ENCODE measurements around the gene CKAP2. TPM values are rescaled to one million over a fixed set of nuclear protein-coding genes. Genes with fewer than 3 reads are reported as not detected.
"Not testable (repeated sequence)": the region's sequence is repeated elsewhere in the genome, so short reads cannot be mapped to it uniquely, and the experiment has no call there.

Gene CKAP2
- total RNA-seq, 2 donors from 2014 or later, result 7.2 to 14.5 TPM

GRCh38 chr13:52510221-52510797, 55.0 kb downstream of the CKAP2 start:
- DNase-seq; intact Hi-C loops (cut with DNase I, micrococcal nuclease); ATAC-seq: not testable (repeated sequence)

GRCh38 chr13:52511598-52511997, 56.3 kb downstream of the CKAP2 start:
- DNase-seq; intact Hi-C loops (cut with DNase I, micrococcal nuclease); ATAC-seq: not testable (repeated sequence)

GRCh38 chr13:52513957-52514596, 58.8 kb downstream of the CKAP2 start:
- ATAC-seq; intact Hi-C loops (cut with DNase I, micrococcal nuclease); DNase-seq: not testable (repeated sequence)

- ATAC-seq; intact Hi-C loops (cut with DNase I, micrococcal nuclease); DNase-seq: not testable (repeated sequence)
Measured at GRCh38 chr13:52523323-52523722, 68.0 kb downstream of the CKAP2 start.

Other genes starting within 250 kb of the CKAP2 start
- gene THSD1, start 49.3 kb upstream of the CKAP2 start, total RNA-seq, result 1 to 10 TPM; 1.2 TPM
- 10 to 100 TPM; 53.0 to 61.4 TPM for gene VPS36, start 4.8 kb upstream of the CKAP2 start, total RNA-seq
- 1 to 10 TPM; 2.6 to 3.3 TPM for gene HNRNPA1L2, start 187.0 kb downstream of the CKAP2 start, total RNA-seq
- gene SUGT1, start 197.4 kb downstream of the CKAP2 start, total RNA-seq, result 10 to 100 TPM; 39.8 to 41.6 TPM